SJCRH30 (cell line): Measurements from ENCODE around the gene ATP6V0A4. TPM values are rescaled to one million over a fixed set of nuclear protein-coding genes. Genes with fewer than 3 reads are reported as not detected.
"Not testable (repeated sequence)": the region's sequence is repeated elsewhere in the genome, so short reads cannot be mapped to it uniquely, and the experiment has no call there.

Source experiments
- DNase-seq, 2 experiments: peaks; one replicate each; pipeline ENCODE4 v3.0.0-alpha.2; 2015 to 2020
- H3K27ac ChIP-seq: fragments of 250-450 bp; sonication (Bioruptor Pico); 2 replicates; pipeline ENCODE4 v1.5.1; 2020; ENCODE audit warnings: mild to moderate bottlenecking, moderate library complexity
- H3K27me3 ChIP-seq: fragments of 250-450 bp; sonication (Bioruptor Pico); 2 replicates; pipeline ENCODE4 v1.5.1; 2020; ENCODE audit warnings: mild to moderate bottlenecking, moderate library complexity
- H3K36me3 ChIP-seq: fragments of 250-450 bp; sonication (Bioruptor Pico); 2 replicates; pipeline ENCODE4 v1.5.1; 2020; ENCODE audit warnings: mild to moderate bottlenecking, moderate library complexity
- H3K4me1 ChIP-seq: fragments of 250-450 bp; sonication (Bioruptor Pico); 2 replicates; pipeline ENCODE4 v1.5.1; 2020; ENCODE audit warnings: mild to moderate bottlenecking, moderate library complexity
- H3K4me3 ChIP-seq: fragments of 250-450 bp; sonication (Bioruptor Pico); 2 replicates; pipeline ENCODE4 v1.5.1; 2020; ENCODE audit warnings: mild to moderate bottlenecking, moderate library complexity
- H3K9me3 ChIP-seq: fragments of 250-450 bp; sonication (Bioruptor Pico); replicated peaks from 2 replicates; pipeline ENCODE4 v1.5.1; 2020; ENCODE audit warnings: mild to moderate bottlenecking, moderate library complexity
- total RNA-seq: library from RNA; depleted of rRNA; stranded (reverse); fragments of >200 nt; shearing (Covaris generic); gene quantifications from 2 replicates; pipeline ENCODE4 v1.2.3, GENCODE V29; 2014

The ATP6V0A4 gene
- total RNA-seq, 1 experiment from 2014 or later, result 1.3 TPM

- H3K27me3 ChIP-seq, result no peaks in the 10 kb centered on the region
- H3K36me3 ChIP-seq, result no peaks in the 10 kb centered on the region
- H3K27ac ChIP-seq, result no peak overlapping the region
- H3K9me3 ChIP-seq, result no peaks in the 10 kb centered on the region
- no peaks in the 10 kb centered on the region for H3K4me1 ChIP-seq
- H3K4me3 ChIP-seq, result no peak overlapping the region
- DNase-seq, result no peak
These were observed 84.8 kb downstream of the ATP6V0A4 start for GRCh38 chr7:138713191-138713590.

GRCh38 chr7:138712652-138713051 is 85.3 kb downstream of the ATP6V0A4 start:
- DNase-seq, result no peak
- no peak overlapping the region for H3K4me3 ChIP-seq
- H3K36me3 ChIP-seq, result no peaks in the 10 kb centered on the region
- H3K27ac ChIP-seq, result no peak overlapping the region
- H3K4me1 ChIP-seq, result no peaks in the 10 kb centered on the region
- H3K27me3 ChIP-seq, result no peaks in the 10 kb centered on the region
- no peaks in the 10 kb centered on the region for H3K9me3 ChIP-seq

GRCh38 chr7:138710536-138711385 is 87.2 kb downstream of the ATP6V0A4 start:
- no peaks in the 10 kb centered on the region for H3K27me3 ChIP-seq
- H3K27ac ChIP-seq, result no peak overlapping the region
- no peaks in the 10 kb centered on the region for H3K36me3 ChIP-seq
- no peak overlapping the region for H3K4me3 ChIP-seq
- DNase-seq, result no peak
- H3K9me3 ChIP-seq, result no peaks in the 10 kb centered on the region
- no peaks in the 10 kb centered on the region for H3K4me1 ChIP-seq

GRCh38 chr7:138705167-138705566 is 92.8 kb downstream of the ATP6V0A4 start:
- H3K9me3 ChIP-seq, result no peaks in the 10 kb centered on the region
- H3K27me3 ChIP-seq, result no peaks in the 10 kb centered on the region
- no peaks in the 10 kb centered on the region for H3K4me1 ChIP-seq
- no peak overlapping the region for H3K4me3 ChIP-seq
- no peak overlapping the region for H3K27ac ChIP-seq
- DNase-seq, result no peak
- no peaks in the 10 kb centered on the region for H3K36me3 ChIP-seq

- no peak for DNase-seq
- Histone ChIP-seq H3K27me3 (no peaks in the 10 kb centered on the region), H3K4me3 (no peak overlapping the region), H3K4me1 (no peaks in the 10 kb centered on the region), H3K9me3 (no peaks in the 10 kb centered on the region), H3K36me3 (no peaks in the 10 kb centered on the region), H3K27ac (no peak overlapping the region)
These were observed 96.5 kb downstream of the ATP6V0A4 start for GRCh38 chr7:138701537-138701923.

- no peak within 1 kb of the TSS for H3K27ac ChIP-seq
- no peaks in the 10 kb centered on the region for H3K27me3 ChIP-seq
- no peak for DNase-seq
- no peaks in the 10 kb centered on the region for H3K4me1 ChIP-seq
- H3K36me3 ChIP-seq, result no peaks in the 10 kb centered on the region
- no peaks in the 10 kb centered on the region for H3K9me3 ChIP-seq
- no peak within 1 kb of the TSS for H3K4me3 ChIP-seq
These were observed 97.0 kb downstream of the ATP6V0A4 start, which contains the start of gene SVOPL for GRCh38 chr7:138700857-138701536. Gene SVOPL (minus strand): TSS chr7:138701362. CDS start chr7:138679045, 22,317 bp downstream.

DNA sequence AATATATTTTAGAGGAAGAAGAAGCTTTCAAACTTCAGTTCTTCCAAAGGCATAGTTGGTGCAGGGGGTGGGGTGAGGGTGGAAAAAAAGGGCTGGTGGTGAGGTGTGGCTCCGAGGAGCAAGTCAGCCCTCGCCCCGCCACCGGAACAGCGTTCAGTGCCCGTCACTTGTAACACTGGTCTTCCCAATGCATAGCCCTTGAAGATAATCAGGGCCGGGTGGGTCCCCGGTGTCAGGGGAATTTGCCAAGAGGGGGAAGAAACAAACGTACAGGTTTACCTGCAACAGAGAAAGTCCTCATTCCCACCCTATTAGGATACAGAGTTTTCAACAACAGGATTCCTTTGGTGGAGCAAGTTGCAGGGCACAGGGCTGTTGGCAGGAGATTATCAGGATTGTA is 98.3 kb downstream of the ATP6V0A4 start:
- Histone ChIP-seq H3K27me3 (no peaks in the 10 kb centered on the region), H3K27ac (no peak overlapping the region), H3K4me3 (no peak overlapping the region), H3K9me3 (no peaks in the 10 kb centered on the region), H3K36me3 (no peaks in the 10 kb centered on the region), H3K4me1 (no peaks in the 10 kb centered on the region)
- no peak for DNase-seq

DNA sequence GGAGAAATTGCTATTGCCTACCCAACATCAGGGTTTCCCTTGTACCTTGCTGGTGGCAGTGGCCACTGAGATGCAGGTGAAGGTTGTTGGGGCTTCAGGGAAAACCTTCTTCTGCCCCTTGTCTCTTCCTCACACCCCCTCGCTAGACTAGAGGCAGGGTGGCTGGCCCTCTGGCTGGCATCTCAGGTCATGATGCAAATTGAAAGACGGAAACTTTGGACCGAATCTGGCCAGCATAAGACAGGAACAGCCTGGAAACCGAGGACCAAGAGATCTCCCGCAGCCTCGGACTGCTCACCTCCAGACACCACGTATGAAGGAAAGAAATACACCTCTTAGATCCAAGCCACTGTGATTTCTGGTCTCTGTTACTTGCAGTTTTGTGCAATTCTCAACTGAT is 99.7 kb downstream of the ATP6V0A4 start:
- Histone ChIP-seq H3K27me3 (no peaks in the 10 kb centered on the region), H3K4me1 (no peaks in the 10 kb centered on the region), H3K36me3 (no peaks in the 10 kb centered on the region), H3K27ac (no peak overlapping the region), H3K4me3 (no peak overlapping the region), H3K9me3 (no peaks in the 10 kb centered on the region)
- DNase-seq, result no peak

- Histone ChIP-seq H3K27me3 (no peaks in the 10 kb centered on the region), H3K4me3 (no peak overlapping the region), H3K9me3 (no peaks in the 10 kb centered on the region), H3K4me1 (no peaks in the 10 kb centered on the region), H3K27ac (no peak overlapping the region), H3K36me3 (no peaks in the 10 kb centered on the region)
- DNase-seq, result no peak
These were observed 100.3 kb downstream of the ATP6V0A4 start for GRCh38 chr7:138697535-138698182.

DNA sequence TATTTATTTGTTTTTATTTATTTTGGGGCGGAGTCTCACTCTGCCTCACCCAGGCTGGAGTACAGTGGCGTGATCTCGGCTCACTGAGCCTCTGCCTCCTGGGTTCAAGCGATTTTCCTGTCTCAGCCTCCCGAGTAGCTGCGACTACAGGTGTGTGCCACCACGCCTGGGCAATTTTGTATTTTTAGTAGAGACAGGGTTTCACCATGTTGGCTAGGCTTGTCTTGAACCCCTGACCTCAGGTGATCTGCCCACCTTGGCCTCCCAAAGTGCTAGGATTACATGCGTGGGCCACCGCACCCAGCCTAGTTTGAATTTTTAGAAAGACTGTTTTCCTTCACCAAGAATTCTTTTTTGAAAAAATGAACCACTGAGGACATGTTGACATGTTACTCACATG is 102.2 kb downstream of the ATP6V0A4 start:
- not testable (repeated sequence) for H3K27me3 ChIP-seq, H3K9me3 ChIP-seq, H3K27ac ChIP-seq, H3K4me1 ChIP-seq, H3K36me3 ChIP-seq, H3K4me3 ChIP-seq, DNase-seq

DNA sequence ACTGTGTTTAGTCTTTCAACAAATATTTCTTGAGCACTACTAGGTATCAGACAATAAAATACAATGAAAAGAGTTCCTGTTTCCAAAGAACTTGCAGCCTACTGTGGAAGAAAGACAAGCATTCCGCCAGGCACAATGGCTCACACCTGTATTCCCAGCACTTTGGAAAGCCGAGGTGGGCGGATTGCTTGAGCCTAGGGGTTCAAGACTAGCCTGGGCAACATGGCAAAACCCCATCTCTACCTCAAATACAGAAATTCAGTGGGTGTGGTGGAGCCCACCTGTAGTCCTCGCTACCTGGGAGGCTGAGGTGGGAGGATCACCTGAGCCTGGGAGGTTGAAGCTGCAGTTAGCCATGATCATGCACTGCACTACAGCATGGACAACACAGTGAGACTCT is 102.9 kb downstream of the ATP6V0A4 start:
- H3K4me1 ChIP-seq, result no peaks in the 10 kb centered on the region
- H3K36me3 ChIP-seq, result no peaks in the 10 kb centered on the region
- no peaks in the 10 kb centered on the region for H3K27me3 ChIP-seq
- DNase-seq, result no peak
- H3K27ac ChIP-seq, result no peak overlapping the region
- H3K9me3 ChIP-seq, result no peaks in the 10 kb centered on the region
- no peak overlapping the region for H3K4me3 ChIP-seq

DNA sequence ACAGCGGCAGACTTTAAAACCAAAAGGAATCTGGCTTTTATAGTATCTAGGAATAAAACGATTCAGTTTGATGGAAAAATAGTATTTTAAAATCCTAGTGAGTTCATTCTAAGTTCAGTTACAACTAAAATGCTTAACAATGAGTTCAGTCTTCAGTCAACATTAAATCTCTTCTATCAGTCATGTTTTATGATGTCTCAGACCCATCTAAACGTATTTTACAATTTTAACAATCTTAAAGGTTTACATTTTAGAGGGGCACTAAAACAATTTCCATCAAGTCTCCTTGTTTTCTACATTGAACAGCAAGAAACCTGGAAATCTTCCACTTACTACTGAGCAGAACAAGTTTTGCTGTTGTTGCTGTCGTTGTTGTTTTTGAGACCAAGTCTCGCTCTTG is 106.8 kb downstream of the ATP6V0A4 start:
- DNase-seq, result no peak
- H3K4me1 ChIP-seq, result peaks cover 3% of the 10 kb centered on the region; the same call in 1 of the 2 replicates
- no peaks in the 10 kb centered on the region for H3K36me3 ChIP-seq
- H3K27me3 ChIP-seq, result no peaks in the 10 kb centered on the region
- no peak overlapping the region for H3K4me3 ChIP-seq
- no peak overlapping the region for H3K27ac ChIP-seq
- H3K9me3 ChIP-seq, result no peaks in the 10 kb centered on the region

- Histone ChIP-seq H3K4me3 (no peak overlapping the region), H3K27me3 (no peaks in the 10 kb centered on the region), H3K4me1 (peaks cover 3% of the 10 kb centered on the region; the same call in 1 of the 2 replicates), H3K9me3 (no peaks in the 10 kb centered on the region), H3K36me3 (no peaks in the 10 kb centered on the region), H3K27ac (no peak overlapping the region)
- no peak for DNase-seq
These were observed 107.5 kb downstream of the ATP6V0A4 start for GRCh38 chr7:138690495-138690894.

DNA sequence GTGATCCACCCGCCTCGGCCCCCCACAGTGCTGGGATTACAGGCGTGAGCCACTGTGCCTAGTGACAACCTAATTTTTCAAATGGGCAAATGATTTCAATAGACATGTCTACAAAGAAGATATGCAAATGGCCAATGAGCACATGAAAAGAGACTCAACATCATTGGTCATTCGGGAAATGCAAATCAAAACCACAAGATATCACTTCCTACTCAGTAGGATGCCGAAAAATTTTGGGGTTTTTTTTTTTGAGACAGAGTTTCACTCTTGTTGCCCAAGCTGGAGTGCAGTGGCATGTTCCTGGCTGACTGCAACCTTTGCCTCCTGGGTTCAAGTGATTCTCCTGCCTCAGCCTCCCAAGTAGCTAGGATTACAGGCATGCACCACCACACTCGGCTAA is 110.0 kb downstream of the ATP6V0A4 start:
- not testable (repeated sequence) for H3K4me1 ChIP-seq, H3K27ac ChIP-seq, H3K4me3 ChIP-seq, H3K36me3 ChIP-seq, DNase-seq, H3K27me3 ChIP-seq, H3K9me3 ChIP-seq

- no peaks in the 10 kb centered on the region for H3K27me3 ChIP-seq
- no peaks in the 10 kb centered on the region for H3K9me3 ChIP-seq
- no peaks in the 10 kb centered on the region for H3K36me3 ChIP-seq
- H3K27ac ChIP-seq, result no peak overlapping the region
- H3K4me1 ChIP-seq, result peaks cover 8% of the 10 kb centered on the region
- peak in 1 of 2 experiments; percentile 29 for DNase-seq
- no peak overlapping the region for H3K4me3 ChIP-seq
These were observed 113.7 kb downstream of the ATP6V0A4 start for GRCh38 chr7:138684340-138684739.
